B cell (primary cell): ENCODE measurements around the gene ALG5. TPM values are rescaled to one million over a fixed set of nuclear protein-coding genes. Genes with fewer than 3 reads are reported as not detected.

ENCODE experiments used
- ATAC-seq: fragments of 200-7000 bp; cut with Tn5 transposase; one replicate; pipeline ENCODE4 v1.10.0; 2021; ENCODE audit warnings: low read depth, mild to moderate bottlenecking, moderate number of reproducible peaks, moderate library complexity
- CTCF ChIA-PET: fragments of 350-600 bp; sonication (Branson Sonifier 250); formaldehyde crosslinking; loops from one replicate; lab custom pipeline; 2021; ENCODE audit warnings: antibody characterized with exemption, inconsistent platforms; lab: Charles Lee
- POLR2A ChIA-PET: fragments of 350-600 bp; sonication (Branson Sonifier 250); formaldehyde crosslinking; loops from one replicate; lab custom pipeline; 2021; ENCODE audit warnings: antibody characterized with exemption; lab: Charles Lee
- DNase-seq: peaks from one replicate; pipeline ENCODE4 v3.0.0; 2013
- H2AFZ ChIP-seq: 2 replicates; pipeline ENCODE4 v1.6.1; 2012; ENCODE audit warnings: mild to moderate bottlenecking, low read depth, low read length; ENCODE audit not compliant: insufficient read depth, poor library complexity, severe bottlenecking
- H3K27ac ChIP-seq, 2 donors: 1 replicate in 1 of 2; 2 replicates in 1 of 2; pipeline ENCODE4 v1.5.1; 2012 to 2013; ENCODE audit warnings: low read length in 2 of 2, mild to moderate bottlenecking in 2 of 2, moderate library complexity in 1 of 2
- H3K27me3 ChIP-seq, 4 experiments: fragments of 200-600 bp in 1 of 4; sonication (generic) in 1 of 4; replicated peaks in 1 of 4; 1 replicate in 2 of 4; 2 replicates in 2 of 4; pipeline versions ENCODE4 v1.6.1 to v1.7.0; 2013 to 2016; ENCODE audit warnings: low read length in 3 of 4, mild to moderate bottlenecking in 2 of 4, mixed read lengths in 1 of 4, moderate library complexity in 1 of 4; ENCODE audit not compliant: insufficient read depth in 4 of 4, control insufficient read depth in 3 of 4; ENCODE audit errors: control extremely low read depth in 1 of 4
- H3K36me3 ChIP-seq, 2 experiments: replicated peaks in 1 of 2; 1 replicate in 1 of 2; 2 replicates in 1 of 2; pipeline versions ENCODE4 v1.6.1 to v1.7.1; 2013; ENCODE audit warnings: low read length in 1 of 2; ENCODE audit not compliant: insufficient read depth in 2 of 2, control insufficient read depth in 1 of 2; ENCODE audit errors: control extremely low read depth in 1 of 2, extremely low read depth in 1 of 2
- H3K4me1 ChIP-seq, 2 donors: fragments of 200-600 bp in 1 of 2; sonication (generic) in 1 of 2; 1 replicate in 1 of 2; 2 replicates in 1 of 2; pipeline versions ENCODE4 v1.5.1 to v1.6.1; 2013 to 2017; ENCODE audit warnings: low read length in 2 of 2; ENCODE audit not compliant: control insufficient read depth in 2 of 2, insufficient read depth in 2 of 2
- H3K4me2 ChIP-seq: replicated peaks from 2 replicates; pipeline ENCODE3; 2012; ENCODE audit warnings: mild to moderate bottlenecking, low read depth, low read length; ENCODE audit not compliant: poor library complexity, severe bottlenecking
- H3K4me3 ChIP-seq, 5 experiments: fragments of 200-600 bp in 1 of 5; sonication (generic) in 1 of 5; 1 replicate in 3 of 5; 2 replicates in 2 of 5; pipeline versions ENCODE4 v1.5.1 to v1.7.0; 2011 to 2016; ENCODE audit warnings: low read length in 4 of 5, mild to moderate bottlenecking in 4 of 5, low read depth in 2 of 5, control low read depth in 1 of 5, moderate library complexity in 1 of 5; ENCODE audit not compliant: insufficient read depth in 1 of 5; ENCODE audit errors: control extremely low read depth in 1 of 5, extremely low read depth in 1 of 5
- H3K79me2 ChIP-seq: fragments of 200-600 bp; sonication (generic); one replicate; pipeline ENCODE4 v1.6.0; 2016; ENCODE audit warnings: low read length; ENCODE audit not compliant: control insufficient read depth, insufficient read depth
- H3K9ac ChIP-seq: fragments of 200-600 bp; sonication (generic); 2 replicates; pipeline ENCODE4 v1.6.1; 2017; ENCODE audit warnings: mild to moderate bottlenecking, low read length, moderate library complexity
- H3K9me3 ChIP-seq, 3 donors: one replicate each; pipeline versions ENCODE4 v1.6.1 to v1.7.1; 2013; ENCODE audit warnings: low read length in 2 of 3; ENCODE audit not compliant: control insufficient read depth in 2 of 3, insufficient read depth in 1 of 3; ENCODE audit errors: control extremely low read depth in 1 of 3
- H4K20me1 ChIP-seq: 2 replicates; pipeline ENCODE4 v1.6.0; 2012; ENCODE audit warnings: mild to moderate bottlenecking, low read length; ENCODE audit not compliant: insufficient read depth, control insufficient read depth, poor library complexity, severe bottlenecking
- H3K27ac Mint-ChIP-seq: one replicate; pipeline ENCODE4 v1.8.0; 2021; ENCODE audit warnings: mixed read lengths
- H3K27me3 Mint-ChIP-seq: one replicate; pipeline ENCODE4 v1.8.0; 2021; ENCODE audit warnings: mixed read lengths
- H3K4me1 Mint-ChIP-seq: one replicate; pipeline ENCODE4 v1.8.0; 2021; ENCODE audit warnings: mixed read lengths
- H3K4me3 Mint-ChIP-seq: one replicate; pipeline ENCODE4 v1.8.0; 2021; ENCODE audit warnings: mixed read lengths
- H3K9me3 Mint-ChIP-seq: one replicate; pipeline ENCODE4 v1.8.0; 2022; ENCODE audit warnings: mixed read lengths; ENCODE audit not compliant: insufficient read depth
- EZH2 ChIP-seq: IDR thresholded peaks from 2 replicates; pipeline ENCODE4 v1.6.1; 2012; ENCODE audit warnings: borderline replicate concordance, low read depth, mild to moderate bottlenecking, moderate library complexity, low read length; ENCODE audit not compliant: insufficient read depth, poor library complexity, severe bottlenecking
- WGBS: methylation state at CpG from one replicate; pipeline ENCODE4 v1.1.5; 2013; ENCODE audit warnings: missing lambda C conversion rate; ENCODE audit not compliant: insufficient coverage; 5-methylcytosine and 5-hydroxymethylcytosine counted together
- intact Hi-C: fragments of 100-400 bp; cut with micrococcal nuclease; formaldehyde crosslinking; loops from one replicate; pipeline ENCODE4 v1.10.0; 2022
- polyA plus RNA-seq: library from polyadenylated mRNA; depleted of rRNA; stranded (reverse); fragments of >200 nt; gene quantifications from 2 replicates; pipeline ENCODE4 v1.2.3, GENCODE V29; 2012
- total RNA-seq, 2 donors: library from RNA; stranded (reverse); fragments of 120-200 nt in 1 of 2; gene quantifications; 1 replicate in 1 of 2; 2 replicates in 1 of 2; pipeline versions ENCODE4 v1.2.3 to v1.2.4, GENCODE V29; 2013 to 2022
- TF ChIP-seq, protein P1 (sequence below): fragments of 200-600 bp; IDR thresholded peaks from one replicate; pipeline ENCODE4 v1.8.0; 2022; ENCODE audit warnings: antibody characterized with exemption, mild to moderate bottlenecking

The ALG5 gene
- total and polyA plus RNA-seq, 2 donors (not counting 1 experiment from before 2014, with no cell fraction given), result 15.2 to 21.0 TPM

DNA sequence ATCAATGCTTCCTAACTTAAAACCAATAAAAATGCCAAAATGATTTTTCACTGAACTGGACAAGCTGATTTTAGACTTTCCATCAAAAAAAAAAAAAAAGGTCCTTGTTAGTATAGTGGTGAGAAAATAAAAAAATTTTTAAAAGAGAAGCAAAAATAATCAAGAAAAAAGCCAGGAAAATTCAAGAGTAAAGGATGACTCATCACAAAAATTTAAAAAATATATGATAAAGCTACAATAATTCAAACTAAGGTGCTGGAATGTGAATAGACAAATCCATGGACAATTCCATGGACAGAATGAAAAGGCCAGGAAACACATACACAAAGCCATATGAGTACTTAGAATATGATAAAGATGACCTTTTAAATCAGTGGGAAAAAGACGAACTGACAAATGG is 26.1 kb downstream of the ALG5 start:
- Histone ChIP-seq H3K9ac (no peak overlapping the region), H3K36me3 (peaks cover 3 to 37% of the 10 kb centered on the region in 2 experiments), H3K4me3 (no peak overlapping the region), H3K27me3 (no peaks in the 10 kb centered on the region), H4K20me1 (no peaks in the 10 kb centered on the region), H3K4me1 (peaks cover 6 to 9% of the 10 kb centered on the region in 2 donors), H3K27ac (no peak overlapping the region), H3K4me2 (no peak overlapping the region), H3K79me2 (no peaks in the 10 kb centered on the region), H3K9me3 (peaks cover 0 to 11% (median 0%) of the 10 kb centered on the region in 3 donors), H2AFZ (no peak overlapping the region)
- Mint-ChIP-seq H3K4me3 (no peak overlapping the region), H3K9me3 (peaks cover 2% of the 10 kb centered on the region), H3K27me3 (no peaks in the 10 kb centered on the region), H3K27ac (no peak overlapping the region), H3K4me1 (peaks cover 11% of the 10 kb centered on the region)
- ATAC-seq, result no peak
- TF ChIP-seq EZH2, result no peak
- TF ChIP-seq, protein P1, sequence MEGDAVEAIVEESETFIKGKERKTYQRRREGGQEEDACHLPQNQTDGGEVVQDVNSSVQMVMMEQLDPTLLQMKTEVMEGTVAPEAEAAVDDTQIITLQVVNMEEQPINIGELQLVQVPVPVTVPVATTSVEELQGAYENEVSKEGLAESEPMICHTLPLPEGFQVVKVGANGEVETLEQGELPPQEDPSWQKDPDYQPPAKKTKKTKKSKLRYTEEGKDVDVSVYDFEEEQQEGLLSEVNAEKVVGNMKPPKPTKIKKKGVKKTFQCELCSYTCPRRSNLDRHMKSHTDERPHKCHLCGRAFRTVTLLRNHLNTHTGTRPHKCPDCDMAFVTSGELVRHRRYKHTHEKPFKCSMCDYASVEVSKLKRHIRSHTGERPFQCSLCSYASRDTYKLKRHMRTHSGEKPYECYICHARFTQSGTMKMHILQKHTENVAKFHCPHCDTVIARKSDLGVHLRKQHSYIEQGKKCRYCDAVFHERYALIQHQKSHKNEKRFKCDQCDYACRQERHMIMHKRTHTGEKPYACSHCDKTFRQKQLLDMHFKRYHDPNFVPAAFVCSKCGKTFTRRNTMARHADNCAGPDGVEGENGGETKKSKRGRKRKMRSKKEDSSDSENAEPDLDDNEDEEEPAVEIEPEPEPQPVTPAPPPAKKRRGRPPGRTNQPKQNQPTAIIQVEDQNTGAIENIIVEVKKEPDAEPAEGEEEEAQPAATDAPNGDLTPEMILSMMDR, result no peak
- WGBS, result no CpG with 5 or more reads among the region's 1 CpG
- CTCF ChIA-PET, result interaction anchor here (0.7 to 1.7 kb wide), 2 partner anchors 9 to 554 kb away, joined by 6 to 7 read pairs; no protein-coding TSS in a partner anchor
- no peak for DNase-seq
- intact Hi-C loops, result no loop called here
- POLR2A ChIA-PET, result no interaction called here

DNA sequence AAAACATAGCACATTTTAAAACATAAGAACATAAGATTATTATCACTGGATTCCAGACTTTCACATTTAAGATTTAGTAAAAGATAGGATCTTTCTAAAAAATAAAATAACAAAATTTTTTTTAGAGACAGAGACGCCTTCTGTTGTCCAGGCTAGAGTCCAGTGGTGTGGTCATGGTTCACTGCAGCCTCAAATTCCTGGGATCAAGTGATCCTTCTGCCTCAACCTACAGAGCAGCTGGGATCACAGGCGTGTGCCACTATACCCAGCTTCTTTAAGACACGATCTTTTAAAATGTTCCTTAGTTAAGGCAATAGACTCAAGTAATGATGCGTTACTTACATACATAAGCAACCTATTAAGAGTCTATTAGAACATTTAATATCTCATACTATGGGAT is 32.7 kb downstream of the ALG5 start:
- Histone ChIP-seq H3K4me2 (no peak overlapping the region), H3K4me3 (no peak overlapping the region), H3K9me3 (no peaks in the 10 kb centered on the region), H3K9ac (no peak overlapping the region), H3K36me3 (peaks cover 14 to 62% of the 10 kb centered on the region in 2 experiments), H3K4me1 (no peaks in the 10 kb centered on the region), H2AFZ (no peak overlapping the region), H4K20me1 (no peaks in the 10 kb centered on the region), H3K27ac (no peak overlapping the region), H3K79me2 (no peaks in the 10 kb centered on the region), H3K27me3 (no peaks in the 10 kb centered on the region)
- intact Hi-C loops, result no loop called here
- ChIA-PET POLR2A (no interaction called here), CTCF (no interaction called here)
- TF ChIP-seq, protein P1, result no peak
- H3K4me3 Mint-ChIP-seq, result no peak overlapping the region
- ATAC-seq (no peak), DNase-seq (no peak)
- H3K9me3 Mint-ChIP-seq, result no peaks in the 10 kb centered on the region
- no peaks in the 10 kb centered on the region for H3K27me3 Mint-ChIP-seq
- 100% methylated on average over 1 of the region's 4 CpGs for WGBS
- no peak overlapping the region for H3K27ac Mint-ChIP-seq
- no peaks in the 10 kb centered on the region for H3K4me1 Mint-ChIP-seq
